ENCODE measurements around the gene ASPM.

Gene ASPM

DNA sequence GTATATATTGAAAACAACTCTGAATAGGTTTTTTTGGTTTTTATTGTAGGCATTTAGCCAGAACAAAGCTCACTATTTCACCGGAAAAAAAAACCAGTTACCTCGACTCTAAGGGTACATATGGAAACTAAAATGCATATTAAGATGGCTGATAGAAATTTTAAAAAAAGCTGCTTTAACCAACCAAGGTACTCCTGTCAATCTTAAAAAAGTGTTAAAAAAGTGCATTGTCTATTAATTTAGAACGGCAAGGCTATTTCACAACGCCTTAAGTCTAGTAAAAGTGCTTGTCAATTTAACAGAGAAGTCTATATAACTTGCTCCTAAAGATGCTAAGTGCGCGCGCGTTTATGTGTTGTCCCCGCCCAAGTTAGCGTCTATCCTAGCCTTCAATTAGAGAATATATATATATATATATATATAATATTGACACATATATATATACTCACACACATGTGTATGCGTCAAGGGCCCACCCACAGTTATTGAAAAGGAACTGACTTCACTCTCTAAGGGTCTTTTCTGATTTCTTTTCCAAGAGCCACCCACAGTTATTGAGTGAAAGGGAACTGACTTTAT is 934 bp downstream of the ASPM start:
- peak in 1 of 2 donors; percentile 20 for DNase-seq (ENCODE audit: low read depth in 2 of 2)
- TF ChIP-seq, protein P1, sequence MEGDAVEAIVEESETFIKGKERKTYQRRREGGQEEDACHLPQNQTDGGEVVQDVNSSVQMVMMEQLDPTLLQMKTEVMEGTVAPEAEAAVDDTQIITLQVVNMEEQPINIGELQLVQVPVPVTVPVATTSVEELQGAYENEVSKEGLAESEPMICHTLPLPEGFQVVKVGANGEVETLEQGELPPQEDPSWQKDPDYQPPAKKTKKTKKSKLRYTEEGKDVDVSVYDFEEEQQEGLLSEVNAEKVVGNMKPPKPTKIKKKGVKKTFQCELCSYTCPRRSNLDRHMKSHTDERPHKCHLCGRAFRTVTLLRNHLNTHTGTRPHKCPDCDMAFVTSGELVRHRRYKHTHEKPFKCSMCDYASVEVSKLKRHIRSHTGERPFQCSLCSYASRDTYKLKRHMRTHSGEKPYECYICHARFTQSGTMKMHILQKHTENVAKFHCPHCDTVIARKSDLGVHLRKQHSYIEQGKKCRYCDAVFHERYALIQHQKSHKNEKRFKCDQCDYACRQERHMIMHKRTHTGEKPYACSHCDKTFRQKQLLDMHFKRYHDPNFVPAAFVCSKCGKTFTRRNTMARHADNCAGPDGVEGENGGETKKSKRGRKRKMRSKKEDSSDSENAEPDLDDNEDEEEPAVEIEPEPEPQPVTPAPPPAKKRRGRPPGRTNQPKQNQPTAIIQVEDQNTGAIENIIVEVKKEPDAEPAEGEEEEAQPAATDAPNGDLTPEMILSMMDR (IDR thresholded peaks at IDR 0.05; ENCODE audit: low read depth, low read length): no peak
- H3K4me3 ChIP-seq (replicated peaks in 1 of 2; ENCODE audit: low read depth in 2 of 2, low read length in 2 of 2): peak overlapping the region; percentile 84 to 89

DNA sequence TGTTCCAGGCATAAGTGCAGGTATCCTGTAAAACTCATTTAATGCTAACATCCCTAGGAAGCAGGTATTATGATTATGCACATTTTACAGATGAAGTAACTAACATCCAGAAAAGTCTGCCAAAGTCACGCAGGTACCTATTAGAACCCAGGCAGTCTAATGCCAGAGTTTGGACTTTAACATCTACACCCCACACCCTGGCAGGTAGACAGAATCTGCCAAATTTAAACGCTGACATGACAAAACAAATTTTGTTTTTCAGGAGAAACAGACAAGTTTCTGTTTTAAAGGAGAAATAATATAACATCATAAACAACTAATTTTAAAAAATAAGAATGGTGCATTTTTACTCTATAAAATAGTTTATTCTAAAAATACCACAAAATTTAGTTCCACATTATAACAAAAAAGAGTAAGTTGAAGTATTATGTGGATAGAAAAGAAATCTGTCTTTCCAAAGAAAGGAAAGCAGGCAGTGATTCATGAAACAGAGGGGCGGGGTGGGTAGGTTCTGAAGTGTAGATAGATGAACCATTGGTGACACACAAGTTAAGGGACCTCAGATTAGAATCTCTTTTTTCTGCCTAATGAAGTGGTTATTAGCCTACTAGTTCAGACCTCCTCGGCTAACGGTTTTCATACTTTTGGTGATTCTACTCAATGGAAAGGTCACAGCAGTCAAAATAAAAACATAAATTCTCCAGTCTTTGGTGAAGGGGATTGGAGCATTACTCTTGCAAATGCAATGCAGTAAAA is 1.7 kb downstream of the ASPM start:
- TF ChIP-seq, protein P1 (IDR thresholded peaks at IDR 0.05; ENCODE audit: low read depth, low read length): no peak
- peak overlapping the region; percentile 84 to 89 for H3K4me3 ChIP-seq (replicated peaks in 1 of 2; ENCODE audit: low read depth in 2 of 2, low read length in 2 of 2)
- peak in 1 of 2 donors; percentile 59 for DNase-seq (ENCODE audit: low read depth in 2 of 2)

DNA sequence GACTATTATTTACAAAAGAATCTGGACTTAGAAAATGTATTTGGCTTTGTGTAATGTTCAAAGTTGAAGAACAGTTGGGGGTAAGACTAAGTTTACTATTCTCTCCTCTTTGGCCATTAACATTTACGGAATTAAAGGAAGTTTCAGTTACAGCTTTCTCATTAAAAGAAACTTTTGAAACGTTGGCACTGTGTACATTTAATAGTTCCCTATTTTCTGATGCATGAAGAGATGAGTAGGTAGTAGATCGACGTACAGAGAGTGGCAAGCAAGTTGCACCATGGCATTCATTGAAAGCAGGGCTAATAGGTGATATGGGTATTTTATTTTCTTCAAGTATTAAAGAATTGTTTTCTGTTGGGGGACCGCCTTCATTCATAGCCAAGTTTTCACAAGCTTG is 3.2 kb downstream of the ASPM start:
- TF ChIP-seq, protein P1 (IDR thresholded peaks at IDR 0.05; ENCODE audit: low read depth, low read length): no peak
- no peak overlapping the region for H3K4me3 ChIP-seq (replicated peaks in 1 of 2; ENCODE audit: low read depth in 2 of 2, low read length in 2 of 2)
- no peak for DNase-seq (ENCODE audit: low read depth in 2 of 2)

DNA sequence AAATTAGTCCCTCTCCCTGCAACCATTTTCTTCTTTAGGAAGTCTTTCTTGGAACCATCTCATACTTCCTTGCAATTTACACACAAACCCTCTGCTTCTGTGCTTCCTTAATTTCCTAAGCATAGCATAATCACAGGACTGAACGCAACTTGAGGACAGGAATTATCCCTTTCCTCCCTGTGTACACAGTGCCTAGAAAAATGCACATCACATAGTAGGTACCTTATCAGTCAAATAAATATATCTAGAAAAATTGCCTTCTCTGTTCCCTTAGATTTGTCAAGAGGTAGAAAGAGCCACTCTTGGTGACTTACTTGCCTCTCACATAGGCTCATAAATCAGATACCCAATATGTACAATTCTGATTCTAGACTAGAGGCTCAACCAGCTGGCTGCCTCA is 4.9 kb downstream of the ASPM start:
- DNase-seq (ENCODE audit: low read depth in 2 of 2): no peak
- TF ChIP-seq, protein P1 (IDR thresholded peaks at IDR 0.05; ENCODE audit: low read depth, low read length): no peak
- no peak overlapping the region for H3K4me3 ChIP-seq (replicated peaks in 1 of 2; ENCODE audit: low read depth in 2 of 2, low read length in 2 of 2)

DNA sequence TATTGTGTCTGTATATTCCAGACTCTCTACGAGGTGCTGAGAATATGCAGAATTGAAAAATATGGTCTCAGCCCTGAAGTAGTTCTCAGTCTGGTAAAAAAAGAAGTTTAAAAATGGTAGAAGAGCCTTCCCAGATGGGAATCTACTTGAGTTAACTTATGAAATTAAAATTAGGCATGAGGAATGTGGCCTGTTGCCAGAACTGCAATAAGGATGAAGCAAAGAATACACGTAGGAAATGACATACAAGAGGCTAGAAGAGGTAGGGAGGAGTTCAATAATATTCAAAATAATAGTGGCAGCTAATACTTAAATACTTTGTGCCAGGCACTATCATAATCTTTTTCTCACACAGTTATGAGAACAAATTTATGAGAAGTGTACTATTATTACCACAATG is 6.3 kb downstream of the ASPM start:
- peak; percentile 68 to 77 for DNase-seq (ENCODE audit: low read depth in 2 of 2)
- TF ChIP-seq, protein P1 (IDR thresholded peaks at IDR 0.05; ENCODE audit: low read depth, low read length): no peak
- H3K4me3 ChIP-seq (replicated peaks in 1 of 2; ENCODE audit: low read depth in 2 of 2, low read length in 2 of 2): no peak overlapping the region

DNA sequence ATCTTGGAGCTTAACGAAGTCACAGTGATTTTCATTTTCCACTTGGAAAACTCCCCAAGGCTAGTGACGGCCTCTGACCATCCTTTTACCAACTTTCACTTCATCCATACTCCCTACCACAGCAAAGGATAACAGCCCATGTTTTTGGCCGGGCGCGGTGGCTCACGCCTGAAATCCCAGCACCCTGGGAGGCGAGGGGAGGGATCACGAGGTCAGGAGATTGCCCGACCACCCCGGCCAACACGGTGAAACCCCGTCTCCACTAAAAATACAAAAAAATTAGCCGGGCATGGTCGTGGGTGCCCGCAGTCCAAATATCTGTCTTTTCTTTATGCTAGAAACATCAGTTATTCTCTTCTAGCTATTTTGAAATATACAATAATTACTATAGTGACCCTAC is 7.3 kb downstream of the ASPM start:
- no peak for DNase-seq (ENCODE audit: low read depth in 2 of 2)
- no peak overlapping the region for H3K4me3 ChIP-seq (replicated peaks in 1 of 2; ENCODE audit: low read depth in 2 of 2, low read length in 2 of 2)
- TF ChIP-seq, protein P1 (IDR thresholded peaks at IDR 0.05; ENCODE audit: low read depth, low read length): no peak

Data from cardiac fibroblast (primary cell).